Cortex of kidney (tissue), 1 donor: Measurements from ENCODE around the gene DROSHA.
"Not testable (repeated sequence)": the region's sequence is repeated elsewhere in the genome, so short reads cannot be mapped to it uniquely, and the experiment has no call there.

Experiments
- DNase-seq: peaks from one replicate; lab custom pipeline; 2025; lab: John Stamatoyannopoulos, UW

DROSHA gene

GRCh38 chr5:31415009-31415923, 116.6 kb downstream of the DROSHA start:
- DNase-seq, result no peak

GRCh38 chr5:31413030-31413812, 118.7 kb downstream of the DROSHA start:
- DNase-seq, result no peak

GRCh38 chr5:31412324-31412723, 119.6 kb downstream of the DROSHA start:
- no peak for DNase-seq

DNA sequence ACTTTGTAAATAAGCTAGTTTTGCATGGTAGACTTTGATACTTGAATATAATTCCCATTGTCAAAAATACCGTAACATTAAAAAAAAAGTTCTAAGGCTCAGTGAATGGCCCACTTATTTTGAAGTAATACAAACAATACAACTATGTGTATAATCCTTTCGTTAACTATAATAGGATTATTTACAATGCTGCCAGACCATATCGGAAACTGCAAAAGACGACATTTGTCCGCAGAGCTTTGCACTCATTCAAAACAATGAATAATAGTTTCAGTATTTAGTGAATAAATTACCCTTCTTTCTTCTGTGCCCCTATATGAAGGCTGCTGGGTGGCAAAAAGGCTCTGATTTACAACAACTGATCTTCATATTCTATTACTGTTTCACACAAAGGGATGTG, 121.8 kb downstream of the DROSHA start:
- DNase-seq, result no peak

DNA sequence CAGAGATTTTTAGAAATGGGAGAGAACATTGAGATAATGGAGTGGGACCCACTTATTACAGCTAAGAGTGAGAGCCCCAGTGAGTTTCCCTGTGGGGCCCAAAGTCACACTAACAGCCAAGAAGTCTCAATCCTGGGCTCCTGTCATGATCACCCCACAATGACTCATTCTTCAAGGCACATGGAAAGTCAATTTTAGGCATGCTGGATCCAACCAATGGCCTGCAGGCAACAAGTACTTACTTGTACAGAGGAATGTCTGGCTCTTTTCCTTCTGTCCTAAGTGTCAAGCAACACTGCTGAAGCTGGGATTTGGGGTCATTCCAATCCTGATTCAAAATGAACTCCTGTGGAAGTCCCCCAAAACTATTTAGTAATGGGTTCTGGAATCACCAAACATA, 123.1 kb downstream of the DROSHA start:
- no peak for DNase-seq

DNA sequence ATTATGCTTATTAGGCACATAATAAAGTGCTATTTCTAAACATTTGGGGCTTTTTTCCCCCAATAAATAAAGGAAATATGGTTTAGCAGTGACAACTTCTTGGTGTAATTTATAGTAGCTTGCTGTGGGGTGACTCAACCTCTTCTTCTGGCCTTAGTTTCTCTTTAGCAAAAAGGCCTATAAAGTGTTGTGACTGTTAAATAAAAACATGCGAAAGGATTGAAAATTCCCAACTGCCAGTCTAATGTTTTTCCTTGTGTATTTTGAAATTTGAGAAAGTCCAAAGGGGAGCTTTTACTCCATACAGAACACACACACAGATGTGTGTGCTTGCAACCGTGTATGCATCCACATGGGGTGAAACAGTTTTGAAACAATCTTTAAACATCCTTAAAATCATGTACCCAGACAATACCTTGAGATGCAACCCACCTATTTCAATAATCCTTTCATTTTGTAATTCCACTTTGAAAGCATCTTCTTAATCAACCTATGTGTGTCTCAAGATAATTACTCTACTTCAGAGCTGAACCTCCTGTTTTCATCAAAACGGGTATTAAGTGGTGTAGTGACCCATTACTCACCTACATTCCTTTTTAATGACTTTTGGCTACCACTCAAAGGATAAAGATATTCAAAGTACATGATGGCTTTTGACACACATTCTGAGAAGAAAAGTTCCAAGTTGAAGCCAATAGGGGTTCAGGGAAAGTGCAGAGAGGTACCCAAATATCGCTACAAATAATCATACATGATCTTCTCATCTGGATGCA, 123.8 kb downstream of the DROSHA start:
- DNase-seq, result no peak

DNA sequence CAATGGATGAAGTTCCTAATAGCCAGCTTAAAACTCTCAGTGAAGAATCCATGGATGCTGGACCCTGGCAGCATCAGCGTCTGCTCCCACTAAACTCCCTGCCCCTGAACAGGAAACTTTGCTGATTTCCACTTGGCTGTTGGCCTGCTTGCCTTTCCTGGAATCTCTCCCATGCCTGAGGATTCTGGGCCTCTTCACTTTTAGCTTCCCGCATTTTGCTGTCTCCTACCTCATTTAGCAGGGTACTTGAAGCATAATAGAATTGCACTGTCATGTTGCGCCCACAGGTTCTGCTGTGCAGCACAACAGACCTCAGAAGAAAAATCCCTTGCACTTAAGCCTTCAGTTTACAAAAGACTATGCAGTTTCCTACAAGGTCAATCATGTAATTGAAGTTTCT, 127.6 kb downstream of the DROSHA start:
- DNase-seq, result no peak

DNA sequence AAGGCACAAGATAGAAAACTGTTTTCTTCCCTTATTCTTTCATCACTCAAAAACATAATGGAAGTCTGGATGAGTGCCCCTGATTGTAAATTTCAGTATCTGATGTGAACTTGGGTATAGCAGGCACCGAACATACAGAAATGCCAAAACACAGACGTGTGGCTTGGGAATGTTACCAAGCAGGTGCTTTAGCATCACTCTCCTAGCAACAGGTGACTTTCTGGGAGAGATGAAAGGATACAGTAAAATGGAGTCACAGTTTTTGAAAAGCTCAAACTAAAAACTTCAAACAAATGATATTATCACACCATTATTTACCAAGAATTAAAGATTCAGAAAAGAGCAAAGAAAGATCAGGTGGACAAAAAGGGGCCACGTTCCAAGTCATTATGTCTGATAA, 130.2 kb downstream of the DROSHA start:
- DNase-seq, result no peak

DNA sequence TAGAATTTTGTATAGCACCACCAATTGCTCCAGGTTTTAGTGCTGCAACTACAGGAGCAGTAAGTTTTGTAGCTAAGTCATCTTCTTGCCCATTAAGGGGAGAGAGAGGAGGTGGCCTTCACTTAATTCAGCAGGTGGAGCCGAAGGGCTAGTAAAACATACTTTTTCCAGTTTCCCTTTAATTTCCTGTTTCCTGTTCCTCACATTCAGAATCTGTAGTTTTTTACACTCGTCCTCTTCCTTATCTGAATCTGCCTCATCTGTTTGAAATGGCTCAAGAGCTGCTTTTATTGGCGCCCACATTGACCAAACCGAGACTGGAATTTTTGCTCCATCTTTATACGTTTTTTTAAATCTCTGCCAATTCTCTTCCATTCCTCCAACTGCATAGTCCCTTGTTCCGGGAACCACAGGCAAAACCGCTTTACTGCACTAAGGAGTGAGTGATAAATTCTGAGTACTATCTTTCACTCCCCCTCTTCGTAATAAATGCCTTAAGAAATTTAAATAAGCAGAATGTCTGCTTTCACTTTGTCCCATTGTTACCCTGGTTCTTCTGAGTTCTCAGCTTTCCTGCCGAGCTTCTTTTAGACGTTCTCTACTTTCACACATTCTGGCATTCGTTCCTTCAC, 133.9 kb downstream of the DROSHA start:
- DNase-seq, result no peak

DNA sequence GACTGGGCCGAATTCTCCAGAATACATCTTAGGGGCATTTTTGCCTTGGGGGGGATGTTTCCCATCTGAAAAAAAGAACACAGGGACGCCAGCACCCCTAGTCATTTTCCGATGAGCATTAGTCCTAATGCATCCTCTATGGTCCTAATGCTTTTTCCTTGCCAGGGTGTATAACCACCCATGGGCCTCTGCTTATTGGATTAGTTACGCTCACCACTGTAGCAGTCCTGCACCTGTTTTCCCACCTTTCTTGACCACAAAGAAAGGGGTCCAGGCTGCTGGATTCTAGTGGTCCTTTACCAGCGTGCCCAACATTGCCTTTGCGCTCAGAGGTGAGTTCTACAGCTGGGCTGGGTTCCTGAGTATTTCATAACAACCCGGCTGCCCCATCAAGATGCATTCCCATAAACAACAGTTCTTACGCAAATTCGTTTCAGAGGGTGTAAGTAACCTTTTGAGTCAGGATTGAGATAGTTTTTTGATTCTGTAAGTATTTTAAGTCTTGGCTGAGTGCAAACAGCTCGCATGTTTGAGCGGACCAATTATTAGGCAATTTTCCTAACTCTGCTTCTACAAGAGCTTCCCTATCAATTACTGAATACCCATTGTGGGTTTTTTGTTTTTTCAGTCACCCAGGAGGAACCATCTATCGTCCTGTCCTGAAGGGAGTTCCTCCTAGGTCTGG, 135.1 kb downstream of the DROSHA start:
- DNase-seq, result no peak

DNA sequence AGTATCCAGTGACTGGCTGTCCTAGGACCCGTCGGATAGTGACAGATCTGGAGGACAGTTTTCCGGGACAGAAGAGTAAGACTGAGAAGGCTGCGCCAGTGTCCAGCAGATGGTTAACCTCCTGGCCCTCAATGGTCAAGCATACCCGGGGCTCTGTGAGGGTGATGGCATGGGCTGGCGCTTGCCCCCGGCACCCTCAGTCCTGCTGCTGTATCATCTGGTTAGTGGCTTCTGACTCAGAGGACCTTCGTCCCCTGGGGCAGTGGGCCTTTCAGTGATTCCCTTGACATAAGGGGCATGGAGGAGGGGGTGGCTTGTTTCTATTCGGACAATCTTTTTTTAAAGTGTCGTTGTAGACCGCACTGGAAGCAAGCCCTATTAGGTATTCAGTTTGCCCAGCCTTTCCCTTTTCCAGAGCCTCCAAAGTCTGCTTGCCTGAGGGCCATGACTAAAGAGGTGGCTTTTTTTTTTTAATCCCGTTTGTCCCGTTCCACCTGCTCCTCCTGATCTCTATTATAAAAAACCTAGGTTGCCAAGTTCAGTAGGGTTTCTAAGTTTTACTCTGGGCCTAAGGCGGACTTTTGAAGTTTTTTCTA, 136.3 kb downstream of the DROSHA start:
- DNase-seq, result not testable (repeated sequence)

DNA sequence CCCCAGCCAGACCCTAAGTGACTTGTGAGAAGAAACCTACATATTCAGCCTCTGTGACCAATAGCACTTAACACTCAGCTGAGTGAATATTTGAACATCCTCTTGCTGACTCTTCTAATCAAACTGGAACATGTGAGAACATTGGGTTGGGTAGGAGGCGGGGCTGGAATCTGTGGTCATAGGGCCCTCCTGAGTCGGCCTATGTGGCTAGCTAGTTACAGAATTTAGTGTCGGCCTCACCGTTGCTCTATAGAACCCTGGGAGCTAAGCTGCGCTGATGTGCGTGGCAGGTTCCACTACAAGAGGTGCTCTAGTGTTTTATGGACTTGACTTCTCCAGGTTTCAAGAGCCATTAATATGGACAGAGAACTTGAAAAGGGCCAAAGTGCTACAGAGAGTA, 138.8 kb downstream of the DROSHA start:
- no peak for DNase-seq

DNA sequence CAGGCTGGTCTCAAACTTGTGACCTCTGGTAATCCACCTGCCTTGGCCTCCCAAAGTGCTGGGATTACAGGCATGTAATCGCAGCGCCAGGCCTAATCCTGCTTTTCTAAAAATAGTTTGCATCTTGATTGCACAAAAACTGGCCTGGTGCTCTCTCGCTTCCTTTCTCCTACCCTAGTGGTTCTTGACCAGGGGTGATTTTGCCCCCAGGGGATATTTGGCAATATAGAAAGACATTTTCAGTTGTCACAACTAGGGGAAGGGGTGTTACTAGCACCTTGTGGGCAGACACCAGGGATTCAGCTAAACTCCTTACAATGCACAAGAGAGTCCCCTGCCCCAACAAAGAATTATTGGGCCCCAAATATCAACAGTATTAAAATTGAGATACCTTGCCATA, 139.8 kb downstream of the DROSHA start:
- DNase-seq, result no peak

- no peak for DNase-seq
Observed at GRCh38 chr5:31390256-31390655, 141.6 kb downstream of the DROSHA start.

- DNase-seq, result no peak
Observed at GRCh38 chr5:31385774-31386537, 145.9 kb downstream of the DROSHA start.

DNA sequence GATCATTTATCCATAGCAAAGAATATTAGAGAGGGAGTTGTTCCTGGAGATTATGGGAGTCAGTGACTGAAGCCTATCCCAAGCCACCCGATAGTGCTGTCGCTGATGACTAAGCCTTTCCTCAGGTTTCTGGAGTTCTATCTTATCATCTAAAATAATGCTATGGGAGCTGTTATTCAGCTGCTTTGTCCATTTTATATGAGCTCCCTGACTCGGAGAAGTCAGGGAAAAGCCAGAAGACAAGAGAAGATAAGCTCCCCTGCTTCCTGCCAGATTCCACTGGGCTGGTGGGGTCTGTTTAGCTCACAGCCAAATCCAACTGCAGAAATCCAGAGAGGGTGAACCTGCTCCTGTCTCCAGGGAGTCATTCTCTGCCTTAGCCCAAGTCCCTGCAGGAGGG, 148.2 kb downstream of the DROSHA start:
- DNase-seq, result no peak

DNA sequence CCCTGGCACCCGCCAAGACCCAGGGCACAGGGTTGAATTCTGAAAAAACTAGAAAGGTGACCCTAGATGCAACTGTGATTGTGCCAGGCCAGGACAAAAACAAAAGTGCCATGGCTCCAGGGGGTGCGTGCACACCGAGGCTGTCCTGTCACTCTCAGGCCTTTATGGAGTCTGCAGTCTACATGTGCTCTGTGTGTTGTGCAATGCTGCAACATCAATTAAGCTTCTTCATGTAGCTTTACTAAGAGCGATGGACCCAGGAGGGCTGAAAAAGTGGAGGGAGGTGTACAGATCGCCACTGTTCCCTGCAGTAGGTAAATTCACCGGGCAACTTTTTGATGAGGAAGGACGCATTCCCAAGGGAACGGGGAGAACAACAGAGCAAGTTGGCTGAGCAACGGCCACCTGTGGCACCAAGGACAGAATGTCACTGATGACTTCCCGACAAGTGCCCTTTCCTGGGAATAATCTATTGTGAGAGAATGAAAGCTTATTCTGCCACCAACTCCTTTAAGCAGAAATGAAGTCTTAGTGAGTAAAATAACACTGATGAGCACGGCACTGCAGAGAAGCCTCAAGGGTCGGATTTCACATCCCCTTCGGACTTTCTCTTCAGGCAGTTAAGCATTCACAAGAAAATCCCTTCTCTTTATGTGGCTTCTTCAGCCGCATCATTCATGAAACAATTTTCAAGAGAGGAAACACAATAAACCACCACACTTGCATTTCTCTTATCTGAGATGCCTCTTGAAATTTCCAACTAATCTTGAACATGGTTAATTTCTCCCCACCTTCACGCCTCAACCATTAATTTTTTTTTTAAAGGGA, 149.6 kb downstream of the DROSHA start:
- DNase-seq, result no peak

DNA sequence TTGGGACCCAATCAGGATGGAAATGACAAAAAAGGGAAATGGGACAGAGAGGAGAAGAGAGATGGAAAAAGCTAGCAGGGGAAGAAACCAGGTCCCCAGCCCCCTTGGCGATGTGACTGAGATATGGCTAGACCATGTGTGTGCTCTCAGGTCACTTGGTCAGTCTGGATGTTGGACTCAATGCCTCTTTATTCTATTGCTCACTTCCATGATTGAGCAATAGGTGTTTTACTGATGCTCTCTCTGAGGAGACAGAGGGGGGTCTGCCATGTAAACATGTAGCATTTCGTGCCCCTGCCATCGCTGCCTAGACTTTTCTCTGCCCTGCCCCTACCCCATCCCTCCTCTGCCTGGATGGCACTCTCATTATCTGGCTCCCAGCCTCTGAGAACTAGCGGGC, 150.6 kb downstream of the DROSHA start:
- no peak for DNase-seq

- DNase-seq, result no peak
Observed at GRCh38 chr5:31380049-31380448, 151.8 kb downstream of the DROSHA start.
